Astrocyte (in vitro differentiated cells and primary cell): ENCODE results near the gene PARM1. TPM values are rescaled to one million over a fixed set of nuclear protein-coding genes. Genes with fewer than 3 reads are reported as not detected.

Experiments
- DNase-seq: peaks from one replicate; pipeline ENCODE4 v3.0.0-alpha.2; 2010; ENCODE audit warnings: low read depth
- FAIRE-seq: peaks from 2 replicates; lab custom pipeline; 2011; peaks lifted over from hg19 to GRCh38; lab: Jason Lieb, UNC
- H2AFZ ChIP-seq: 2 replicates; pipeline ENCODE4 v1.6.0; 2012; ENCODE audit warnings: low read depth, low read length, inconsistent platforms
- H3K27ac ChIP-seq: 2 replicates; pipeline ENCODE4 v1.5.1; 2011; ENCODE audit warnings: low read depth, low read length, inconsistent platforms
- H3K27me3 ChIP-seq: 2 replicates; pipeline ENCODE4 v1.6.0; 2011; ENCODE audit warnings: low read length, inconsistent platforms; ENCODE audit not compliant: insufficient read depth
- H3K36me3 ChIP-seq: 2 replicates; pipeline ENCODE4 v1.5.1; 2011; ENCODE audit warnings: low read length, inconsistent platforms; ENCODE audit not compliant: insufficient read depth
- H3K4me1 ChIP-seq: 2 replicates; pipeline ENCODE4 v1.5.1; 2011; ENCODE audit warnings: low read length, inconsistent platforms; ENCODE audit not compliant: insufficient read depth
- H3K4me2 ChIP-seq: 2 replicates; pipeline ENCODE4 v1.6.0; 2012; ENCODE audit warnings: low read length, inconsistent platforms
- H3K4me3 ChIP-seq: 2 replicates; pipeline ENCODE4 v1.5.1; 2011; ENCODE audit warnings: low read depth, mild to moderate bottlenecking, low read length, inconsistent platforms; ENCODE audit not compliant: insufficient read depth
- H3K79me2 ChIP-seq: 2 replicates; pipeline ENCODE4 v1.6.0; 2012; ENCODE audit warnings: mild to moderate bottlenecking, low read length, inconsistent platforms; ENCODE audit not compliant: insufficient read depth
- H3K9ac ChIP-seq: 2 replicates; pipeline ENCODE4 v1.6.0; 2012; ENCODE audit warnings: mild to moderate bottlenecking, low read length, inconsistent platforms
- H3K9me3 ChIP-seq: 2 replicates; pipeline ENCODE4 v1.5.1; 2012; ENCODE audit warnings: low read depth, mild to moderate bottlenecking, low read length, inconsistent platforms; ENCODE audit not compliant: insufficient read depth
- H4K20me1 ChIP-seq: 2 replicates; pipeline ENCODE4 v1.6.0; 2012; ENCODE audit warnings: low read length, inconsistent platforms; ENCODE audit not compliant: insufficient read depth
- H3K27ac Mint-ChIP-seq: one replicate; pipeline ENCODE4 v1.8.0; 2021; ENCODE audit warnings: mild to moderate bottlenecking, mixed read lengths; ENCODE audit not compliant: unreplicated experiment
- H3K27me3 Mint-ChIP-seq: one replicate; pipeline ENCODE4 v1.8.0; 2021; ENCODE audit warnings: low read depth, mixed read lengths; ENCODE audit not compliant: unreplicated experiment
- H3K36me3 Mint-ChIP-seq: one replicate; pipeline ENCODE4 v1.8.0; 2021; ENCODE audit warnings: low read depth, mixed read lengths; ENCODE audit not compliant: unreplicated experiment
- H3K4me1 Mint-ChIP-seq: one replicate; pipeline ENCODE4 v1.8.0; 2021; ENCODE audit warnings: low read depth, mixed read lengths; ENCODE audit not compliant: unreplicated experiment
- H3K4me3 Mint-ChIP-seq: one replicate; pipeline ENCODE4 v1.8.0; 2021; ENCODE audit warnings: mild to moderate bottlenecking, moderate library complexity, mixed read lengths; ENCODE audit not compliant: unreplicated experiment
- H3K9me3 Mint-ChIP-seq: one replicate; pipeline ENCODE4 v1.8.0; 2021; ENCODE audit warnings: mild to moderate bottlenecking, mixed read lengths; ENCODE audit not compliant: unreplicated experiment
- CTCF ChIP-seq: IDR thresholded peaks from 2 replicates; pipeline ENCODE4 v1.5.1; 2011; ENCODE audit warnings: low read depth, mild to moderate bottlenecking, inconsistent platforms, low read length, moderate library complexity; ENCODE audit not compliant: insufficient read depth
- EZH2 ChIP-seq: IDR thresholded peaks from 2 replicates; pipeline ENCODE4 v1.6.1; 2012; ENCODE audit warnings: mild to moderate bottlenecking, low read length, inconsistent platforms; ENCODE audit not compliant: insufficient read depth
- total RNA-seq: library from RNA; stranded (reverse); gene quantifications from 2 replicates; pipeline ENCODE4 v1.2.1, GENCODE V29; 2021

PARM1 gene
- total RNA-seq, 1 donor from 2014 or later, result 1.2 TPM

GRCh38 chr4:74896595-74896994 is 36.3 kb upstream of the PARM1 start:
- no peak for TF ChIP-seq EZH2
- TF ChIP-seq CTCF, result no peak
- no peak overlapping the region for H3K4me3 ChIP-seq
- Mint-ChIP-seq H3K27ac (no peak overlapping the region), H3K4me3 (no peak overlapping the region), H3K27me3 (no peaks in the 10 kb centered on the region), H3K9me3 (no peaks in the 10 kb centered on the region), H3K36me3 (no peaks in the 10 kb centered on the region), H3K4me1 (no peaks in the 10 kb centered on the region)
- no peaks in the 10 kb centered on the region for H3K79me2 ChIP-seq
- no peaks in the 10 kb centered on the region for H3K36me3 ChIP-seq
- no peak overlapping the region for H3K9ac ChIP-seq
- no peaks in the 10 kb centered on the region for H3K4me1 ChIP-seq
- no peaks in the 10 kb centered on the region for H3K27me3 ChIP-seq
- no peaks in the 10 kb centered on the region for H4K20me1 ChIP-seq
- no peak overlapping the region for H2AFZ ChIP-seq
- no peak overlapping the region for H3K4me2 ChIP-seq
- FAIRE-seq (no peak), DNase-seq (no peak)
- H3K27ac ChIP-seq, result no peak overlapping the region
- H3K9me3 ChIP-seq, result no peaks in the 10 kb centered on the region

GRCh38 chr4:74897386-74897785 is 35.5 kb upstream of the PARM1 start:
- FAIRE-seq, result no peak
- H3K36me3 ChIP-seq, result no peaks in the 10 kb centered on the region
- H3K4me1 Mint-ChIP-seq, result no peaks in the 10 kb centered on the region
- TF ChIP-seq EZH2, result no peak
- no peak for TF ChIP-seq CTCF
- H3K9me3 ChIP-seq, result no peaks in the 10 kb centered on the region
- no peaks in the 10 kb centered on the region for H3K9me3 Mint-ChIP-seq
- H3K36me3 Mint-ChIP-seq, result no peaks in the 10 kb centered on the region
- no peaks in the 10 kb centered on the region for H3K79me2 ChIP-seq
- H3K9ac ChIP-seq, result no peak overlapping the region
- H2AFZ ChIP-seq, result no peak overlapping the region
- H4K20me1 ChIP-seq, result no peaks in the 10 kb centered on the region
- H3K27ac ChIP-seq, result no peak overlapping the region
- no peak overlapping the region for H3K4me2 ChIP-seq
- no peaks in the 10 kb centered on the region for H3K27me3 ChIP-seq
- no peak for DNase-seq
- H3K4me3 ChIP-seq, result no peak overlapping the region
- no peak overlapping the region for H3K27ac Mint-ChIP-seq
- no peaks in the 10 kb centered on the region for H3K4me1 ChIP-seq
- H3K27me3 Mint-ChIP-seq, result no peaks in the 10 kb centered on the region
- H3K4me3 Mint-ChIP-seq, result no peak overlapping the region

GRCh38 chr4:74900862-74901261 is 32.1 kb upstream of the PARM1 start:
- H3K9me3 ChIP-seq, result no peaks in the 10 kb centered on the region
- TF ChIP-seq CTCF (no peak), EZH2 (no peak)
- no peaks in the 10 kb centered on the region for H3K27me3 ChIP-seq
- Mint-ChIP-seq H3K4me3 (no peak overlapping the region), H3K9me3 (no peaks in the 10 kb centered on the region), H3K4me1 (peaks cover 4% of the 10 kb centered on the region), H3K36me3 (no peaks in the 10 kb centered on the region), H3K27ac (no peak overlapping the region), H3K27me3 (no peaks in the 10 kb centered on the region)
- H3K27ac ChIP-seq, result no peak overlapping the region
- DNase-seq (no peak), FAIRE-seq (no peak)
- H3K4me2 ChIP-seq, result no peak overlapping the region
- no peaks in the 10 kb centered on the region for H3K79me2 ChIP-seq
- H3K4me1 ChIP-seq, result no peaks in the 10 kb centered on the region
- H4K20me1 ChIP-seq, result no peaks in the 10 kb centered on the region
- no peak overlapping the region for H3K9ac ChIP-seq
- H3K36me3 ChIP-seq, result no peaks in the 10 kb centered on the region
- H3K4me3 ChIP-seq, result no peak overlapping the region
- no peak overlapping the region for H2AFZ ChIP-seq
